GM08714 (cell line): Measurements from ENCODE around the gene JAK1.

Experiments
- H3K4me3 ChIP-seq: fragments of 200-500 bp; sonication (Bioruptor generic); 2 replicates; pipeline ENCODE4 v1.5.1; 2014; ENCODE audit warnings: mild to moderate bottlenecking, low read length, inconsistent platforms
- ZNF274 ChIP-seq: IDR thresholded peaks from 2 replicates; pipeline ENCODE4 v1.6.1; 2012; ENCODE audit warnings: mild to moderate bottlenecking, low read depth, low read length

Gene JAK1

DNA sequence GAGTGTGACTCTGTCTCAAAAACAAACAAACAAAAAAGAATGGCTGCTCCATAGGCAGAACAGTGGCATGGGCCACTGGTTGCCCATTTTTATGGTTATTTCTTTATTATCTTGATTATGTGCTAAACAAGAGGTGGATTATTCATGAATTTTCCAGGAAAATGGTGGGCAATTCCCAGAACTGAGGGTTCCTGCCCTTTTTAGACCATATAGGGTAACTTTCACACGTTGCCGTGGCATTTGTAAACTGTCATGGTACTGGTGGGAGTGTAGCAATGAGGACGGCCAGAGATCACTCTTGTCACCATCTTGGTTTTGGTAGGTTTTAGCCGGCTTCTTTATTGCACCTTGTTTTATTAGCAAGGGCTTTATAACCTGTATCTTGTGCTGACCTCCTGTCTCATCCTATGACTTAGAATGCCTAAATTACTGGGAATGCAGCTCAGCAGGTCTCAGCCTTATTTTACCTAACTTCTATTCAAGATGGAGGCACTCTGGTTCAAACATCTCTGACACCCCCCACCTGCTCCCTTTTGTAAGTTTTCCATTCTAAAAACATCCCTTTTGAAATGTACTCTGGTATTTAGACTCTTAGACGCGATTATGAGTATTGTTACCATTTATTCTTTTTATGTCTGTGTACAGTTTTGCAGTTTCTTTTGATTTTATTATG lies 164.4 kb downstream of the JAK1 start:
- TF ChIP-seq ZNF274 = no peak
- no peak overlapping the region for H3K4me3 ChIP-seq

GRCh38 chr1:64798872-64799271 lies 167.5 kb downstream of the JAK1 start:
- no peak for TF ChIP-seq ZNF274
- no peak overlapping the region for H3K4me3 ChIP-seq

DNA sequence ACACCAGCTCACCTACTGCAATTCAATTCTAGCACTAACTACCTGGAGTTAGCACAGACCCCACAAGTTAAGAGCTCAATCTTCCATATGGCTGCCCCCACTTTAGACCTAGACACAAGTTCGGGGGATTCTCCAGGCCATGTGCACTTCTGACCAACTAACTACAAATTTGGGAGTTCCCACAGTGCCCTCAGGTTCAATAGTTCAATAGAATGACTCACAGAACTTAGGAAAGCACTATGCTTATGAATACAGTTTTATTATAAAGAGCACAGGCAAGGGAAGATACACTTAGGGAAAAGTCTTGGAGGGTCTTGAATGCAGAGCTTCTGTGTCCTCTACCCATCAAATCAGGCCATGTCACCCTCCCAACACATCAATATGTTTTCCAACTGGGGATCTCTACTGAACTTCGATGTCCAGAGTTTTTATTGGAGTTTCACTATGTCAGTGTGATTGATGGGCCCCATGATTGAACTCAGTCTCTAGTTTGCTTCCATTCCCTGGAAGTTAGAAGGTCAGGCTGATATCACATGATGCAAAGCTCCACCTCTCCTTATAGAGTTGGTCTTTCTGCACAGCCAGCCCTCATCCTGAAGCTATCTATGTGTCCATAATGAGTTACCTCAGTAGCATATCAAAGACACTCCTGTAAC lies 175.4 kb downstream of the JAK1 start:
- H3K4me3 ChIP-seq = no peak overlapping the region
- TF ChIP-seq ZNF274 = no peak
